ENCODE measurements around the gene BPIFB3. TPM values are rescaled to one million over a fixed set of nuclear protein-coding genes. Genes with fewer than 3 reads are reported as not detected.

The BPIFB3 gene
- polyA plus RNA-seq, 1 donor (not counting 4 experiments of a cell fraction or from before 2014, with no cell fraction given) = not detected

DNA sequence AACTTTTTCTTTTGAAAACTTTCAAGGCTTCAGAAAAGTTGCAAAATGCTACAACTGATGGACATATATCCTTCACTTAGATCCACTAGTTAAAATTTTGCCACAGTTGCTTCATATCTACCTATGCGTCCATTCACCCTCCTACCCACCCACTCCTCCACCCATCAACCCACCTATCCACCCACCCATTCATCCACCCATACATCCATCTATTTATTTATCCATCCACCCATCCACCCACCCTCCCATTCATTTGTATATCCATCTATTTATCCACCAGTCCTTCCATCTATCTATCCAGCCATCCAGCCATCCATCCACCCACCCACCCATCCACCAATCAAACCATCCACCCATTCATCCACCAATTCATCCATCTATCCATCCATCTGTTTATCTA lies 39.4 kb downstream of the BPIFB3 start:
- H3K9me1 ChIP-seq (ENCODE audit: control insufficient read depth, extremely low read depth, insufficient read depth, low read length) = no peaks in the 10 kb centered on the region
- H3K27ac ChIP-seq (ENCODE audit: control insufficient read depth, insufficient read depth, low read length) = no peak overlapping the region
- dilution Hi-C loops (cut with MboI; ENCODE audit: extremely low pct_ligation_motif_present, low sequenced_read_pairs) = no loop called here
- TF ChIP-seq, protein P1, sequence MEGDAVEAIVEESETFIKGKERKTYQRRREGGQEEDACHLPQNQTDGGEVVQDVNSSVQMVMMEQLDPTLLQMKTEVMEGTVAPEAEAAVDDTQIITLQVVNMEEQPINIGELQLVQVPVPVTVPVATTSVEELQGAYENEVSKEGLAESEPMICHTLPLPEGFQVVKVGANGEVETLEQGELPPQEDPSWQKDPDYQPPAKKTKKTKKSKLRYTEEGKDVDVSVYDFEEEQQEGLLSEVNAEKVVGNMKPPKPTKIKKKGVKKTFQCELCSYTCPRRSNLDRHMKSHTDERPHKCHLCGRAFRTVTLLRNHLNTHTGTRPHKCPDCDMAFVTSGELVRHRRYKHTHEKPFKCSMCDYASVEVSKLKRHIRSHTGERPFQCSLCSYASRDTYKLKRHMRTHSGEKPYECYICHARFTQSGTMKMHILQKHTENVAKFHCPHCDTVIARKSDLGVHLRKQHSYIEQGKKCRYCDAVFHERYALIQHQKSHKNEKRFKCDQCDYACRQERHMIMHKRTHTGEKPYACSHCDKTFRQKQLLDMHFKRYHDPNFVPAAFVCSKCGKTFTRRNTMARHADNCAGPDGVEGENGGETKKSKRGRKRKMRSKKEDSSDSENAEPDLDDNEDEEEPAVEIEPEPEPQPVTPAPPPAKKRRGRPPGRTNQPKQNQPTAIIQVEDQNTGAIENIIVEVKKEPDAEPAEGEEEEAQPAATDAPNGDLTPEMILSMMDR (optimal IDR thresholded peaks at IDR 0.05 in 1 of 3, IDR thresholded peaks at IDR 0.05 in 1 of 3, conservative IDR thresholded peaks at IDR 0.05 in 1 of 3; ENCODE audit: extremely low read depth in 1 of 3, insufficient read depth in 2 of 3, low read length in 3 of 3) = no peak
- TF ChIP-seq EZH2 (IDR thresholded peaks at IDR 0.05; ENCODE audit: low read length) = no peak
- no peak overlapping the region for H3K4me3 ChIP-seq (ENCODE audit: control insufficient read depth in 2 of 3, extremely low read depth in 1 of 3, insufficient read depth in 2 of 3, low read depth in 1 of 3, low read length in 3 of 3)
- H3K4me1 ChIP-seq (ENCODE audit: control insufficient read depth, extremely low read depth, insufficient read depth, low read length) = no peaks in the 10 kb centered on the region
- DNase-seq (ENCODE audit: low read depth, low spot score) (no peak), FAIRE-seq (no peak)
- H3K9me3 ChIP-seq (ENCODE audit: control insufficient read depth, low read depth, low read length) = no peaks in the 10 kb centered on the region
- H3K36me3 ChIP-seq (ENCODE audit: control insufficient read depth in 2 of 2, extremely low read depth in 1 of 2, insufficient read depth in 2 of 2, low read length in 2 of 2) = no peaks in the 10 kb centered on the region
- H4K20me1 ChIP-seq (ENCODE audit: control insufficient read depth, extremely low read depth, insufficient read depth, low read length) = no peaks in the 10 kb centered on the region
- H3K9ac ChIP-seq (ENCODE audit: control insufficient read depth, extremely low read depth, insufficient read depth, low read length) = no peak overlapping the region
- H3K4me2 ChIP-seq (ENCODE audit: control insufficient read depth, extremely low read depth, insufficient read depth, low read depth, low read length) = no peak overlapping the region
- no peaks in the 10 kb centered on the region for H3K79me2 ChIP-seq (ENCODE audit: control insufficient read depth, insufficient read depth, low read length)
- H2AFZ ChIP-seq (ENCODE audit: control insufficient read depth, low read length) = no peak overlapping the region
- H3K27me3 ChIP-seq (ENCODE audit: control insufficient read depth, extremely low read depth, insufficient read depth, low read length) = no peaks in the 10 kb centered on the region

DNA sequence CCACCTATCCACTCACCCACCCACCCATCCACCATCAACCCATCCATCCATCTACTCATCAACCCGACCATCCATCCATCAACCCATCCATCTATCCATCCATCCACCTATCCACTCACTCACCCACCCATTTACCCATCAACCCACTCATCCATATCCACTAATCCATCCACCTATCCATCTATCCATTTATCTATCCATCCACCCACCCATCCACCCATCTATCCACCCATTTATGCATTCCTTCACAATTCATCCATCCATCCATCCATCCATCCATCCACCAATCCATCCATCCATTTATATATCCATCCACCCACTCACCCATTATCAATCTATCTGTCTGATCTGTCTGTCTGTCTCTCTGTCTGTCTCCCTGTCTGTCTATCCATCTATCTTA lies 39.9 kb downstream of the BPIFB3 start:
- DNase-seq (ENCODE audit: low read depth, low spot score) (no peak), FAIRE-seq (no peak)
- dilution Hi-C loops (cut with MboI; ENCODE audit: extremely low pct_ligation_motif_present, low sequenced_read_pairs) = no loop called here
- H3K36me3 ChIP-seq (ENCODE audit: control insufficient read depth in 2 of 2, extremely low read depth in 1 of 2, insufficient read depth in 2 of 2, low read length in 2 of 2) = no peaks in the 10 kb centered on the region
- H3K27ac ChIP-seq (ENCODE audit: control insufficient read depth, insufficient read depth, low read length) = no peak overlapping the region
- H3K79me2 ChIP-seq (ENCODE audit: control insufficient read depth, insufficient read depth, low read length) = no peaks in the 10 kb centered on the region
- no peak overlapping the region for H3K4me3 ChIP-seq (ENCODE audit: control insufficient read depth in 2 of 3, extremely low read depth in 1 of 3, insufficient read depth in 2 of 3, low read depth in 1 of 3, low read length in 3 of 3)
- no peaks in the 10 kb centered on the region for H3K27me3 ChIP-seq (ENCODE audit: control insufficient read depth, extremely low read depth, insufficient read depth, low read length)
- no peak overlapping the region for H3K9ac ChIP-seq (ENCODE audit: control insufficient read depth, extremely low read depth, insufficient read depth, low read length)
- no peak overlapping the region for H2AFZ ChIP-seq (ENCODE audit: control insufficient read depth, low read length)
- no peaks in the 10 kb centered on the region for H4K20me1 ChIP-seq (ENCODE audit: control insufficient read depth, extremely low read depth, insufficient read depth, low read length)
- no peaks in the 10 kb centered on the region for H3K9me3 ChIP-seq (ENCODE audit: control insufficient read depth, low read depth, low read length)
- TF ChIP-seq EZH2 (IDR thresholded peaks at IDR 0.05; ENCODE audit: low read length) = no peak
- TF ChIP-seq, protein P1 (optimal IDR thresholded peaks at IDR 0.05 in 1 of 3, IDR thresholded peaks at IDR 0.05 in 1 of 3, conservative IDR thresholded peaks at IDR 0.05 in 1 of 3; ENCODE audit: extremely low read depth in 1 of 3, insufficient read depth in 2 of 3, low read length in 3 of 3) = no peak
- no peaks in the 10 kb centered on the region for H3K9me1 ChIP-seq (ENCODE audit: control insufficient read depth, extremely low read depth, insufficient read depth, low read length)
- H3K4me2 ChIP-seq (ENCODE audit: control insufficient read depth, extremely low read depth, insufficient read depth, low read depth, low read length) = no peak overlapping the region
- H3K4me1 ChIP-seq (ENCODE audit: control insufficient read depth, extremely low read depth, insufficient read depth, low read length) = no peaks in the 10 kb centered on the region
